Measurements from ENCODE around the gene TMPRSS3.

TMPRSS3 gene
- total RNA-seq, result 2.7 to 2.8 reads per million in 2 donors

DNA sequence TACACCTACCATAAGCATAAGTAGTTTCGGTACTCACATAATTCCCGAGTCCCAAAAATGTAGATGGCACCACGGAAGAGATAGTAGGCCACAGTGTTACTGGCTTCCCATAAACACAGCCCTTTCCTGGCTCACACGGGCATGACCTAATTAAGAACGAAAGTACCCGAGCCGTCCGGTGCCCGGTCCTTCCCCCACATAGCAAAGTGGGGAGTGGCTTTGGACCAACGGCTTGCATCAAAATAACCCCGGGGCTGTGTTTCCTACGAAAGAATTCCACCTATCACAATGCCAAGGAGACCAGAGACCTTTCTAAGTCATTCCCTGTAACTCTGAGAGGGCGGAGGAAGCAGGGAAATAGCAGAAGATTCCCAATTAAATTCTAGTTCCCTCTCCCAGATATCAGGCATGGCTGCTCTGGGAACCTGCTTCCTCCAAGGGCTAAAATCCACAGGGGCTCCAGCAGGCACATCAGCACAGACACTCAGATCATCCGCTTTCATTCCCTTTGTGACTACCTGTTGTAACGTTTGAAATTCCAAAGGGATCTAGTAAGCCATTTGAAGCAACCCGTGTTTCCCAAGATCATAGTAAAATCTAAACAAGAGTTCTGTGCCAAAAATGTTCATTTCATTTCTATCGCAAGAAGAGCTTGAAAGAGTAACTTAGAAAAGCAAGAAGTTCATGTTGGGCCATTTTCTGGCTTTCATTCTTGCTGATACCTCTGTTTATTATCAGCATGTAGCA, at the start of gene TMPRSS3:
TMPRSS3 (minus strand) TSS at position 148 of the 747 bp plus-strand sequence. CDS start 635 bp downstream, outside the sequence.
- DNase-seq, result no peak

DNA sequence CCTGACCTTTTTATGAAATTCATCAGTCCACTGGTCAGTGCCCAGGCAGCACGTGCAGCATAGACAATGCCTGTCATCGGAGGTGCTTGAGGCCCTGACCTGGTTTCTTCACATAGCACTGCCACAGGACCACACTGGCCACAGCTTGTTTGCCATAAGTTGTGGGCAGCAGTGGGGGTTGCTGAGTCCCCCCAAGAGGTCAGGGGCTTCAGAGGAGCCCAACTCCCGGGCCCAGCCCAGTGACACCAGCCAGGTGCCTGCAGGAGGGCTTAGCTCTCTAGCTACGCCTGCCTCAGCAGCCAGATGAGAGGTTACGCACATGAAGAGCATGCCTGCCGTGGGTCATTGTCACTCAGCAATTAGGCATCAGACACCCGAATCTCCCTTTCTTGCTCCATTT, 49.5 kb upstream of the TMPRSS3 start:
- DNase-seq, result no peak

- DNase-seq, result no peak
These were observed 48.9 kb upstream of the TMPRSS3 start for GRCh38 chr21:42444745-42445059.

GRCh38 chr21:42443876-42444744, 48.3 kb upstream of the TMPRSS3 start:
- DNase-seq, result no peak

GRCh38 chr21:42443181-42443785, 47.4 kb upstream of the TMPRSS3 start:
- no peak for DNase-seq

DNA sequence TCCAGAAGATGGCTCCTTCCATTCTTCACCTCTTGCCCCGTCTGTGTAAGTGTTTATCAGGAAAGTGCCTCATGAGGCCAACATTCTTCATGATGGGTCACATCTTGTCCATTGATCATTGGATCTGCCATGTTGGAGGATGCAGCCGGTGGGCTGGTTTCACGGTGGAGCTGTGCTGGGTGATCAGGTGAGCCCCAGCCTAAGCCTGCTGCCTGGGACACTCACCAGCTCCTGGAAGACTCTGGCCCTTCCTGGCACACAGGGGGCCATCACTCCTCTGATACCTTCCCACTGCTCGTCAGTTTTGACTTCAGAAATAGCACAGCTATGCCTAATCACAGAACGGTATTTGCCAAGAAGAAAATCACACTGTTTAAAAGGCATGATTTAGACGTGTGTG, 46.1 kb upstream of the TMPRSS3 start:
- no peak for DNase-seq

DNA sequence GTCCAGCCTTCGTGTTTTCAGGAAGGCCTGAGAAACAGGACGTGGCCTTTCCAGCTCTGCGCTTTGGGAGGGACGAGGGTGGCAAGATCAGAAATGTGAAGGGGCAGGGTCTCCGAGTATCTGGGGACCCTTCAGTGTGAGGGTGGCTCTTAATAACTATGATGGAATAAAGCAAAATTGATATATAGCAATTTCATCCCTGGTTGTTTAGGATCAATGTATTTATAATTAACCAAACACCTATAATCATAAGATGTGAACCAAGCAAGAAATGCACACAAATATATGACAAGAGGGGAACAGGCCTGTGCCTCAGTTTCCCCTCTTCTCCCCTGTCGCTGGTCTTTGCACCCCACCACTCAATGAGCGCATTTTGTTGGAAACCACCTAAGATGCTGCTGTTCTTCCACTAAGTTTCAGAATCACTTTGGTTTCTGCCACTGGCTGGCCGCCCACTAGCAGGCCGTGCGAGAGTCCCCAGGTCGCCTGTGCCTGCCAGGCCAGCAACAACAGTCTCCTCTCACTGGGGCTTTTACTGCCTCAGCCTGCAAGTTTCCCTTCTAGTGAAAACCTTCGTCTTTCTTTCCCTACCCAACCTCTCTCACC, 44.4 kb upstream of the TMPRSS3 start:
- DNase-seq, result no peak

DNA sequence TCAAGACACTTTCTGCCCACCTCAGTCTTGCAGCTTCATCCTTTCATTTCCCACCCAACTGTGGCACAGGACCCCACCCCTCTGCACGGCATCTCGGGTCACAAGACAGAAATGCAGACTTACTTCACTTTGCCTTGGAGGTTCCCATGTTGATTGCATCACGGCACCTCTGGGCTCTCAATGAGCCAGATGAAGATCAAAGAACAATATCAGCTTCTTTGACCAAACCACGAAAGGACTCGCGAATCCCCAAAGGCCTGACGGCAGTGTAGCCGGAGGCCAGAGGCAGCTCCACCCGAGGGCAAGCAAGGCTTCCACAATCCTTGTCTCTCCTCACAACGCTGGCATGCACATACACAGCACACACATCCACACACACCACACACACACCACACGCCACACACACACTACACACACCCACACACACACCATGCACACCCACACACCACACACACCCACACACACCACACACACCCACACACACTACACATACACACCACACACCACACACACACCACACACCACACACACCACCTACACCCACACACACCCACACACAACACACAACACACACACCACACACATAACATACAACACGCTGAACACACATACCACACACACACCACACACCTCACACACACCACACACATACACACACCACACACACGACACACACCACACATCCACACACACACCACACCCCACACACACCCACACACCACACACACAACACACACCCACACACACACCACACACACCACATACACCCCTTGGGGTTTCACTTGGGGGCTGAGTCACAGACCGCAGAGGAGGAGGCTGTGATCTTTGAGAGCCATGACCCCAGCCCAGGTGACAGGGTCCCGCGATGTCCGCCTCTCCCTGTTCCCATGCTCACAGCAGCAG, 43.7 kb upstream of the TMPRSS3 start:
- DNase-seq, result no peak

GRCh38 chr21:42438316-42439205, 42.7 kb upstream of the TMPRSS3 start:
- no peak for DNase-seq

- DNase-seq, result no peak
These were observed 41.9 kb upstream of the TMPRSS3 start for GRCh38 chr21:42437786-42438185.

- no peak for DNase-seq
These were observed 41.1 kb upstream of the TMPRSS3 start for GRCh38 chr21:42436914-42437313.

GRCh38 chr21:42435833-42436232, 40.0 kb upstream of the TMPRSS3 start:
- no peak for DNase-seq

GRCh38 chr21:42435401-42435800, 39.5 kb upstream of the TMPRSS3 start:
- DNase-seq, result no peak

DNA sequence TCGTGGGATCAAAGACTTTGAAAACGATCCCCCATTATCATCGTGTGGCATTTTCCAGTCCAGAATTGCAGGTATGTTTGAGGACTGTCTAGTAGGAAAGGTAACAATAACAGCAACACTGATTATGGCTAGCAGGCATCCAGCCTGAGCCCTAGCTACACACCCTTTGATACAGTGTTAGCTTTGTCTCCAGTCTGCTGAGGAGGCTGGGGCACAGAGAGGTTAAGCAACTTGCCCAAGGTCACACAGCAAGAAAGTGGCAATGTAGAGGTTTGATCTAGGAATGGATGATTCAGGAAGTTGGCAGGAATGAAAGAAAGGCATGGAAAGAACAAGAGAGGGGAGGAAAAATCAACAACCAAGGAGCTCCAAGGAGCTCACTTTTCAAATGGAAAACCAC, 39.0 kb upstream of the TMPRSS3 start:
- no peak for DNase-seq

- DNase-seq, result no peak
These were observed 38.2 kb upstream of the TMPRSS3 start for GRCh38 chr21:42433946-42434551.

- DNase-seq, result no peak
These were observed 36.8 kb upstream of the TMPRSS3 start for GRCh38 chr21:42432695-42433094.

GRCh38 chr21:42431196-42431595, 35.3 kb upstream of the TMPRSS3 start:
- no peak for DNase-seq

GRCh38 chr21:42430521-42430920, 34.7 kb upstream of the TMPRSS3 start:
- DNase-seq, result no peak

GRCh38 chr21:42429856-42430255, 34.0 kb upstream of the TMPRSS3 start:
- no peak for DNase-seq

- no peak for DNase-seq
These were observed 33.2 kb upstream of the TMPRSS3 start for GRCh38 chr21:42429021-42429420.

Measured in T-helper 9 cell (primary cell).